GM12891 (cell line): ENCODE measurements around the gene PUS3.

Experiments used
- POLR2A ChIP-seq: IDR thresholded peaks from 2 replicates; pipeline ENCODE4 v1.6.1; 2011; ENCODE audit warnings: low read depth, low read length, control low read depth
- POLR2AphosphoS5 ChIP-seq: IDR thresholded peaks from 2 replicates; pipeline ENCODE4 v1.6.1; 2011; ENCODE audit warnings: low read depth, low read length, control low read depth
- TAF1 ChIP-seq: IDR thresholded peaks from 2 replicates; pipeline ENCODE4 v1.6.1; 2011; ENCODE audit warnings: low read depth, low read length, control low read depth

DNA sequence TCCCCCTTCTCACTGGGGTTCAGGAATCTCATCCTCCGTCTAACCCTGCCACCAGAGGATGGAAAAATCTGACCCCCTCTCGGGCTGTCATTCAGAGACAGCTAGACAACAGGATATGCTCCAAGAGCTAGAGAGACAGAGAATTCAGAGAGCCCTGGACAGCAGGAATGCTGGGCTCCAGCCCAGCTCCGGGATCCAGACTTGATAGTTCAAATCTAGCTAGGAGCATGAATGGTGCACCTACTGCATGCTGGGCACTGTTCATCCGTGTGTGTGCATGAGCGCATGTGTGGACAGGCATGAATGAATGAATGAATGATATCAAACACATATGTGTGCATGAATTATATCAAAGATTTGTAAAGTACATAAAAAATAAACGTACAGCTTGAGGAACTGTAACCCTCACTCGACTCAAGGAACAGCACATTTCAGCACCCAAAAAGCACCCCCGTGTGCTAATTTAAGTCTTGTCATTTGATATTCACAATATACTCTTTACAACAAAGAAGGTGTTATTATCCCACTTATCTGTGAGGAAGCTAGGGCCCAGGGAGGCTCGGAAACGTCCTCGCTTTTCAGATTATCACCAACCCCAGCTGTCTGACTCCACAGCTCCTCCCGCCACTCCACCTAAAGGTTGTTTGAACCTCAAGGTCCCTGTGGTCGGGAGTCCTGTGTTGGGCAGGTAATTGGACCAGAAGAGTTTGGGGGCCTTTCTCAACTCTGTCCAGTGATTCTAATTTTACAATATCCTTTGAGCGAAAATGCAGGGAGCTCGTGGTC lies 42.2 kb upstream of the PUS3 start:
- TF ChIP-seq POLR2AphosphoS5 (no peak), POLR2A (no peak), TAF1 (no peak)
